Measurements from ENCODE around the gene AMTN.

The AMTN gene

GRCh38 chr4:70564033-70564432 lies 45.7 kb downstream of the AMTN start:
- Histone ChIP-seq H3K9me3 (ENCODE audit: control insufficient read depth, insufficient read depth, low read length) (no peaks in the 10 kb centered on the region), H3K4me3 (ENCODE audit: low read depth, low read length) (no peak overlapping the region), H3K9ac (ENCODE audit: low read depth, low read length) (no peak overlapping the region), H3K4me1 (ENCODE audit: control insufficient read depth, insufficient read depth, low read length) (peaks cover 4% of the 10 kb centered on the region), H3K27me3 (ENCODE audit: control insufficient read depth, insufficient read depth, low read length) (no peaks in the 10 kb centered on the region), H3K36me3 (ENCODE audit: control insufficient read depth, insufficient read depth, low read length) (no peaks in the 10 kb centered on the region)

- no peaks in the 10 kb centered on the region for H3K9me3 ChIP-seq (ENCODE audit: control insufficient read depth, insufficient read depth, low read length)
Measured at GRCh38 chr4:70570796-70571195, 52.4 kb downstream of the AMTN start.

GRCh38 chr4:70571772-70572171 lies 53.4 kb downstream of the AMTN start:
- Histone ChIP-seq H3K27me3 (ENCODE audit: control insufficient read depth, insufficient read depth, low read length) (no peaks in the 10 kb centered on the region), H3K9ac (ENCODE audit: low read depth, low read length) (no peak overlapping the region), H3K4me1 (ENCODE audit: control insufficient read depth, insufficient read depth, low read length) (no peaks in the 10 kb centered on the region), H3K4me3 (ENCODE audit: low read depth, low read length) (no peak overlapping the region), H3K36me3 (ENCODE audit: control insufficient read depth, insufficient read depth, low read length) (no peaks in the 10 kb centered on the region), H3K9me3 (ENCODE audit: control insufficient read depth, insufficient read depth, low read length) (no peaks in the 10 kb centered on the region)

More at GRCh38 chr4:70570796-70571195, 52.4 kb downstream of the AMTN start:
- Histone ChIP-seq H3K27me3 (ENCODE audit: control insufficient read depth, insufficient read depth, low read length) (no peaks in the 10 kb centered on the region), H3K4me1 (ENCODE audit: control insufficient read depth, insufficient read depth, low read length) (no peaks in the 10 kb centered on the region), H3K36me3 (ENCODE audit: control insufficient read depth, insufficient read depth, low read length) (no peaks in the 10 kb centered on the region), H3K4me3 (ENCODE audit: low read depth, low read length) (no peak overlapping the region), H3K9ac (ENCODE audit: low read depth, low read length) (no peak overlapping the region)

- Histone ChIP-seq H3K9ac (ENCODE audit: low read depth, low read length) (no peak overlapping the region), H3K9me3 (ENCODE audit: control insufficient read depth, insufficient read depth, low read length) (no peaks in the 10 kb centered on the region), H3K27me3 (ENCODE audit: control insufficient read depth, insufficient read depth, low read length) (no peaks in the 10 kb centered on the region)
Measured at GRCh38 chr4:70575964-70576363, 57.6 kb downstream of the AMTN start.

GRCh38 chr4:70577220-70577927 lies 59.0 kb downstream of the AMTN start:
- Histone ChIP-seq H3K4me3 (ENCODE audit: low read depth, low read length) (no peak overlapping the region), H3K36me3 (ENCODE audit: control insufficient read depth, insufficient read depth, low read length) (no peaks in the 10 kb centered on the region), H3K27me3 (ENCODE audit: control insufficient read depth, insufficient read depth, low read length) (no peaks in the 10 kb centered on the region), H3K9ac (ENCODE audit: low read depth, low read length) (no peak overlapping the region), H3K9me3 (ENCODE audit: control insufficient read depth, insufficient read depth, low read length) (no peaks in the 10 kb centered on the region), H3K4me1 (ENCODE audit: control insufficient read depth, insufficient read depth, low read length) (no peaks in the 10 kb centered on the region)

More at GRCh38 chr4:70575964-70576363, 57.6 kb downstream of the AMTN start:
- Histone ChIP-seq H3K36me3 (ENCODE audit: control insufficient read depth, insufficient read depth, low read length) (no peaks in the 10 kb centered on the region), H3K4me3 (ENCODE audit: low read depth, low read length) (no peak overlapping the region), H3K4me1 (ENCODE audit: control insufficient read depth, insufficient read depth, low read length) (no peaks in the 10 kb centered on the region)

GRCh38 chr4:70581980-70582379 lies 63.6 kb downstream of the AMTN start:
- Histone ChIP-seq H3K9me3 (ENCODE audit: control insufficient read depth, insufficient read depth, low read length) (no peaks in the 10 kb centered on the region), H3K4me3 (ENCODE audit: low read depth, low read length) (no peak overlapping the region), H3K27me3 (ENCODE audit: control insufficient read depth, insufficient read depth, low read length) (no peaks in the 10 kb centered on the region), H3K4me1 (ENCODE audit: control insufficient read depth, insufficient read depth, low read length) (no peaks in the 10 kb centered on the region), H3K9ac (ENCODE audit: low read depth, low read length) (no peak overlapping the region), H3K36me3 (ENCODE audit: control insufficient read depth, insufficient read depth, low read length) (no peaks in the 10 kb centered on the region)
